Endothelial cell of umbilical vein (primary cell): Measurements from ENCODE around the gene LPAR3. TPM values are rescaled to one million over a fixed set of nuclear protein-coding genes. Genes with fewer than 3 reads are reported as not detected.

Source experiments
- BruUV-seq: library from RNA; stranded (reverse); fragments of 400-500 nt; replicated peaks from 2 replicates; lab custom pipeline; 2021; lab: Mats Ljungman, UMichigan
- CTCF ChIA-PET: fragments of 300-600, 350-600 bp; sonication (Branson Sonifier 250); formaldehyde crosslinking; loops from one replicate; lab custom pipeline; 2021; ENCODE audit warnings: antibody characterized with exemption, inconsistent platforms; lab: Charles Lee
- POLR2A ChIA-PET: fragments of 300-600, 350-600 bp; sonication (Branson Sonifier 250); formaldehyde crosslinking; loops from one replicate; lab custom pipeline; 2021; ENCODE audit warnings: antibody characterized with exemption, inconsistent platforms; lab: Charles Lee
- DNase-seq: peaks from one replicate; pipeline ENCODE4 v3.0.0-alpha.2; 2011; ENCODE audit warnings: low read depth, low spot score
- FAIRE-seq: peaks from 2 replicates; lab custom pipeline; 2011; peaks lifted over from hg19 to GRCh38; lab: Jason Lieb, UNC
- H2AFZ ChIP-seq: 2 replicates; pipeline ENCODE4 v1.6.0; 2012; ENCODE audit warnings: low read depth, low read length, control low read depth, inconsistent platforms
- H3K27ac ChIP-seq: 2 replicates; pipeline ENCODE4 v1.5.1; 2011; ENCODE audit warnings: low read depth, mild to moderate bottlenecking, control low read depth, low read length, moderate library complexity; ENCODE audit not compliant: insufficient read depth
- H3K27me3 ChIP-seq, 2 experiments: 2 replicates each; pipeline versions ENCODE4 v1.6.0 to v1.6.1; 2011; ENCODE audit warnings: low read length in 2 of 2, mixed read lengths in 1 of 2; ENCODE audit not compliant: control insufficient read depth in 2 of 2, insufficient read depth in 2 of 2
- H3K36me3 ChIP-seq, 2 experiments: 2 replicates in 1 of 2; 3 replicates in 1 of 2; pipeline ENCODE4 v1.5.1; 2011; ENCODE audit warnings: low read length in 2 of 2, mild to moderate bottlenecking in 1 of 2, moderate library complexity in 1 of 2; ENCODE audit not compliant: control insufficient read depth in 2 of 2, insufficient read depth in 2 of 2; ENCODE audit errors: extremely low read depth in 1 of 2
- H3K4me1 ChIP-seq: 3 replicates; pipeline ENCODE4 v1.5.1; 2011; ENCODE audit warnings: mild to moderate bottlenecking, low read length; ENCODE audit not compliant: control insufficient read depth, insufficient read depth; ENCODE audit errors: extremely low read depth
- H3K4me2 ChIP-seq: 2 replicates; pipeline ENCODE4 v1.6.1; 2011; ENCODE audit warnings: low read length, control low read depth, mixed read lengths; ENCODE audit not compliant: insufficient read depth
- H3K4me3 ChIP-seq, 3 experiments: fragments of 200-600 bp in 1 of 3; sonication (generic), shearing (Covaris generic) in 1 of 3; replicated peaks in 1 of 3; 2 replicates each; pipeline ENCODE4 v1.5.1; 2011 to 2016; ENCODE audit warnings: control low read depth in 3 of 3, low read length in 3 of 3, mild to moderate bottlenecking in 2 of 3, inconsistent platforms in 1 of 3, low read depth in 1 of 3, moderate library complexity in 1 of 3; ENCODE audit not compliant: insufficient read depth in 1 of 3
- H3K79me2 ChIP-seq: 2 replicates; pipeline ENCODE4 v1.6.0; 2012; ENCODE audit warnings: low read length, inconsistent platforms; ENCODE audit not compliant: control insufficient read depth, insufficient read depth
- H3K9ac ChIP-seq: replicated peaks from 2 replicates; pipeline ENCODE3; 2011; ENCODE audit warnings: low read length, control low read depth; ENCODE audit not compliant: insufficient read depth; ENCODE audit errors: extremely low read depth
- H3K9me1 ChIP-seq: replicated peaks from 3 replicates; pipeline ENCODE4 v1.6.0; 2011; ENCODE audit warnings: mild to moderate bottlenecking, low read length; ENCODE audit not compliant: control insufficient read depth, insufficient read depth; ENCODE audit errors: extremely low read depth
- H3K9me3 ChIP-seq: replicated peaks from 2 replicates; pipeline ENCODE4 v1.5.1; 2012; ENCODE audit warnings: low read length, inconsistent platforms; ENCODE audit not compliant: control insufficient read depth, insufficient read depth
- H4K20me1 ChIP-seq: replicated peaks from 2 replicates; pipeline ENCODE3; 2011; ENCODE audit warnings: mild to moderate bottlenecking, low read length; ENCODE audit not compliant: control insufficient read depth, insufficient read depth; ENCODE audit errors: extremely low read depth
- EZH2 ChIP-seq: IDR thresholded peaks from 2 replicates; pipeline ENCODE4 v1.6.1; 2012; ENCODE audit warnings: borderline replicate concordance, low read depth, mild to moderate bottlenecking, moderate library complexity, low read length, inconsistent platforms; ENCODE audit not compliant: severe bottlenecking
- FOS ChIP-seq: IDR thresholded peaks from 2 replicates; pipeline ENCODE4 v1.6.1; 2011; ENCODE audit warnings: mild to moderate bottlenecking, low read length, moderate library complexity, borderline replicate concordance; ENCODE audit not compliant: insufficient read depth
- MYC ChIP-seq: IDR thresholded peaks from one replicate; pipeline ENCODE4 v1.6.1; 2011; ENCODE audit warnings: mild to moderate bottlenecking, low read depth, low read length
- POLR2A ChIP-seq: IDR thresholded peaks from 2 replicates; pipeline ENCODE4 v1.6.1; 2012; ENCODE audit warnings: low read depth, mild to moderate bottlenecking, control low read depth, low read length
- POLR2AphosphoS5 ChIP-seq: IDR thresholded peaks from 2 replicates; pipeline ENCODE4 v1.6.1; 2012; ENCODE audit warnings: low read depth, mild to moderate bottlenecking, control low read depth, low read length, moderate library complexity; ENCODE audit not compliant: insufficient read depth
- dilution Hi-C: fragments of 300-500 bp; cut with MboI; formaldehyde crosslinking; loops from one replicate; pipeline ENCODE4 v1.15.0; 2019; ENCODE audit warnings: low sequenced_read_pairs; ENCODE audit not compliant: extremely low pct_ligation_motif_present
- intact Hi-C: fragments of 100-400 bp; cut with micrococcal nuclease; formaldehyde crosslinking; loops from one replicate; pipeline ENCODE4 v1.10.0; 2022
- polyA plus RNA-seq, 4 experiments: library from polyadenylated mRNA; depleted of rRNA in 3 of 4; stranded (reverse) in 3 of 4; unstranded in 1 of 4; fragments of >200 nt; gene quantifications; 2 replicates each; pipeline versions ENCODE4 v1.2.1 to v1.2.3, GENCODE V29; 2011 to 2012; ENCODE audit warnings: missing spikeins in 1 of 4
- total RNA-seq: library from RNA; stranded (reverse); gene quantifications from 2 replicates; pipeline ENCODE4 v1.2.3, GENCODE V29; 2021

The LPAR3 gene
- total and polyA plus RNA-seq, 2 donors (not counting 3 experiments of a cell fraction or from before 2014, with no cell fraction given) = not detected

DNA sequence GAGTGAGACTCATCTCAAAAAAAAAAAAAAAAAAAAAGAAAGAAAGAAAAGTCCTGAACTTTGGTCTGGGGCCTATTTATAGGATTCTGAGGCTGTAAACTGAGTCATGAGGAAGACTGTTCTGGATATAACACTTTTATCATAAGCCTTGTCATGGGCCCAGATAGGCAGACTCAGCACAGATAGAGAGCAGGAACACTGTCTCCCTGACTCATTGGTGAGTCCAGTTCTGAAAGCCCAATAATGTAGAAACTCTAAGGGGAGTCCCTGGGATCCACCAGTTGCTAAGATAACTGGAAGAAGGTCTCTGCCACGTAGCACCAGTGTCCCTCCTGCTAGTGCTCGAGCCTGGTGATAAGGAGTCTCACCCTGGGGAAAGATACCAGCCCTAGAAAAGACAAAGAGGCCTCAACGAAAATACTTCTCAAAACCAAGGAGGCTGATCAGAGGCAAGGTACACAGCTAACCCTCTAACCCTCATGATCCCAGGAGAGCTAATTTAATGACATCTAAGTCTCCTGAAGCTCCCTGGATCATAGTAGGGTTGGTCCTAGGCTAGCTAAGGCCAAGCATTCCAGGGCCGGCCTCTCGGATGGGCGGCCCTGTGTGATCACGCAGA is 43.5 kb downstream of the LPAR3 start:
- DNase-seq = no peak
- Histone ChIP-seq H3K9me3 (no peaks in the 10 kb centered on the region), H3K9me1 (no peaks in the 10 kb centered on the region), H3K9ac (no peak overlapping the region), H2AFZ (no peak overlapping the region), H3K27me3 (no peaks in the 10 kb centered on the region), H3K4me3 (no peak overlapping the region), H3K27ac (no peak overlapping the region), H3K4me2 (no peak overlapping the region), H4K20me1 (no peaks in the 10 kb centered on the region), H3K4me1 (peaks cover 11% of the 10 kb centered on the region), H3K36me3 (no peaks in the 10 kb centered on the region), H3K79me2 (no peaks in the 10 kb centered on the region)
- intact Hi-C loops (no loop called here), dilution Hi-C loops (no loop called here)
- no peak for FAIRE-seq
- ChIA-PET CTCF (interaction anchor here (1.5 kb wide), 1 partner anchor 14 kb away, joined by 3 read pairs; no protein-coding TSS in a partner anchor), POLR2A (no interaction called here)
- TF ChIP-seq EZH2 (no peak), FOS (no peak), MYC (no peak), POLR2A (no peak), POLR2AphosphoS5 (no peak)
- no TSS peak for BruUV-seq
